Stimulated activated CD8-positive, alpha-beta memory T cell treated with anti-CD3 and anti-CD28 coated beads, Interleukin-15, amount 100 ng/mL, for 4 hours (primary cell): Measurements from ENCODE around the gene PHF23.

ENCODE experiments used
- DNase-seq, 2 donors: peaks; one replicate each; pipeline ENCODE4 v3.0.0-alpha.2; 2020; ENCODE audit warnings: low read depth in 2 of 2

PHF23 gene

DNA sequence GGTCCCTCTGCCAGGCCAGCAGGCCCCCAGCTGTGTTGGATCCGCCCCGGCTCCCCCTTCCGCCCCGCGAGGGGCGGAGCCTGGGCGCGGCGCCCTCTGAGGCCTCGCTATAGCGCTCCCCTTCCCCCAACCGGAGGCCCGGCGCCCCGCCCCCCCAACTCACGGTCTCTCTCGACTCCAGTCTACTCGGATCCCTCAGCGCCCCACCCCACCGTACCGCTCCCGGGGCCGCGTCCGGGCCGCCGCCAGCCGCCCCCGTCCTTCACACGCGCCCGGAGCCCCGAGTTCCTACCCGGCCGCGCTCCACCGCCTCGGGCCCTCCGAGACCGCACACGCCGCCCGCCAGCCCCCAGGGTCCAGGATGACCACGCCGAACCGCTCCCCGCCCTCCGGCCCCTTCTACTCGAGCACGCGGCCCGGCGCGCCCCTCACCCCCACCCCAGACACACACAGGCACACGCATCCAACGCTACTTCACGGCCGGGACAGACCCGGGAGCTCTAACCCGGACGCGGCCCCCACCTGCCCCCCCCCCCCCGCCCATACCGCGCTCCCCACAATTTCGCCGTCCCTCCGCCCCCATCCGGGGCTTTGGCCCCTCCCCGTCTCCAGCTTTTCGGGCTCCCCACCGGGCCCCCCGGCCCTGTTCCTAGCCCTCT lies 1.4 kb downstream of the PHF23 start:
- DNase-seq = peak; percentile 74 to 75

DNA sequence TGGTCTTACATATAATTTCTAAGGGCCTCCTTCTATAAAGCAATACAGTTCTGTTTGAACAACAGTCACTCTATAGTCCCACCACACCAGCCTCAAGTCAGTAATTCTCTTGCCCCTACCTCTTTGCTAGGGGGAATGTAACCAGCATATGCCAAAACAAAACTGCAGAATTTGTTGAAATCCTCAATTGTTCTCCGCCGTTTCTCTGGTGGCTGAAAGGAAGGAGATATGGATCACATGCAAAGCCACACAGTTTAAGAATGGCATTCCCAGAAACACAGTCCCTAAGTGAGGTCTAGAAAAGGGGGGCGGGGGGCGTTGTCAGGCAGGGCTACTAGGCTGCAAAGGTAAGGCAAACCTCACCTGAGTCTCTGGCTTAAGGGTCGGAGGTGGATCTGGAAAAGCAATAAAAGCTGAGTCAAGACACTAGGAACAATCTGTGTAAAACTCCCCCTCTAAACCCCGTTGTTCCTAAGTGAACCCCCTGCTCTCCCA lies 1.9 kb downstream of the PHF23 start:
- no peak for DNase-seq

DNA sequence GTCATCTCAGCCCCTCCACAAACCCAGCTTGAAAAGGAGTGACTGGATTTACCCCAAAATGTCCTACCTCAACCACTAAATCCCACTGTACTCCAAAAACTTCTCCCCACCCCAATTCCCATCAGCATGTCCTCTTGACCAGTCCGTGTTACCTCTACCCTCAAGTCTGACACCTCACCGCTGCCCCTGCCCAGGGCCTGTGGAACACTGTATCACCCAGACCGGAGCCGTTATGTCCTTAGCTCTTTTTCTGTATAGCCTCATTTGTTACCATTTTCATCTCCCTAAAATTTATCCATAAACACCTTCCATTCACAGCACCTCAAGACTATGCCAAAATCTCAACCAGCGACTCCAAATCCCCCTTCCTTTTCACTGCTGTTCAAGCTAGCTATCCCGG lies 2.4 kb downstream of the PHF23 start:
- DNase-seq = no peak

DNA sequence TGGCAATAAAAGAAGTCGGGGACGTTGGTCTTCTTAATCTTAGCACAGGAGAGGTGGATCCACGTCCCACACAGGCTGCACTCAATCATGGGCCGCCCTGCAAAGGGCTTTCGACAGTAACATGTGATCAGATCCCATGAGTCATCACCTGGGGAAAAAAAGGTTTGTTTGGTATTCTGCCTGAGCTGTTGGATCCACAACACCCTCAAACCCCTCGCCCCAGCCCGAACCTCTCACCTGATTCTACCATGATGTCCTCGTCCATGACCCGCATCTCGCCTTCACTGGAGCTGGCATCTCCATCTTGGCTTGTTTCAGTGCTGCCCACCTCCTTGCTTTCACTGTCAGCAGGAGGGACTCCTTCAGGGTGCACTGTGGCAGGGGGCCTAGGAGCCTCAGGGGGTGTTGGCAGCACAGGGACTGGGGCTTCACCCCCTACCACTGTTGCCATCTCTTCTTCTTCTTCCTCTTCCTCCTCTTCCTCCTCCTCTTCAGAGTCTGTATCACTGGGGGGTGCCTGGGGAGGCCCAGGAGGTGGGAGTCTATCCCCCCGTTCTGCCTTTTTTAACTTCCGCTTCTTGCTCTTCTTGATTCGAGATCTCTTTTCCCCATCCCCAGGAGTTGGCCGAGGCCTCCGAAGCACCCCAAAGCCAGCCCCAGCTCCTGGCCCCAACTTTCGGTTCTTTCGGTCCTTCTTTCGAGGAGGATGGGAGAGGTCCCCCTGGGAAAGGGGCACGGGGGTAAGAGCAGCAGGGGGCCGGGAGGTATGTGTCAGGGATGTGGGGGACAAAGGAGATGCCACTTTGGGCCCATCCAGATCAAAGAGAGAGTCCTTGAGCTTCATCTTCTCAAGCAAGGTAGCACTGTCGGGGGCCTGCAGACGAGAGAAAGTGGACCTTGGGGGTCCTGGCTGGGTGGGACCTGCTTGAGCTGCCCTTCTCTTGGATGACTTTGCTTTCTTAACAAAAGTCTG lies 3.3 kb downstream of the PHF23 start:
- DNase-seq = no peak

DNA sequence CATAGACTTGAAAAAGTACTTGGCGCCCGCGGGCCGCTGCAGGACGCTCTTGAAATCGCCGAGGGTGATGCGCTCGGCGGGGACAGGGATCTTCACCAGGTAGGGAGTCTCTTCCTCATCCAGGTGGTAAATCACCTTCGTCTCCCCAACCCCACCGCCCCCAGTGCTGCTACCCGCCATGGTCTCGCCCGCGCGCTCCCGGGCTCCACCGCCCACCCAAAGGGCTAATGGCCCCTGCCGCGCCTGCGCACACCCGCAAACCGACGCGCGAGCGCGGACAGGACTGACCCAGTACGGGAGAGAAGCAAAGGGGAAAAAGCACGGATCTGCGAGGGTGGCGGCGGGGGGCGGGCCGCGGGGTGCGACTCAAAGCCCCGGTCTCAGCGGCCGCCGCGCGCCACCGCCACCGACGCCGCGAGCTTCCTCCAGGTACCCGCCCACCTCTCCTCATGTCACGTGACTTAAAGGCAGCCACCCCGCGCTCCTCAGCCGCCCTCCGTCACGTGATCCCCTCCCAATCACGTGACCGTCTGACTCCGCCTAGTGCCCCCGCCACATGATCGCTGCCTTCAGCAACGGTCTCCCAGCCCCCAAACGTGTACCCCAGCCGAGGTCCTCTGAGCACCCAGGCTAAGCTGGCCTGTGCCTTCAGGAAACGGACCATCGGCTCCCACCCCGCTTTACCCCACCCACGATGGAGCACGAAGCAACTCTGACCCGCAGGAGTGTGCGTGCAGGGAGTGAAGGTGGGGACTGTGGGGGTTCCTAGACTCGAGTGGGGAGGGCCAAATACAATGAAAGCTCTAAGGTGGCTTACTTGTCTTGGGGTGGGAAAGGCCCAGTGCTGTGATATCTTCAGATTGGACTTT lies 4.9 kb downstream of the PHF23 start, which contains the start of gene DVL2:
TSS of gene DVL2 (minus strand) at position 435 of the 869 bp plus-strand sequence. CDS start at position 180, 255 bp downstream.
- DNase-seq = peak; percentile 90 to 92

DNA sequence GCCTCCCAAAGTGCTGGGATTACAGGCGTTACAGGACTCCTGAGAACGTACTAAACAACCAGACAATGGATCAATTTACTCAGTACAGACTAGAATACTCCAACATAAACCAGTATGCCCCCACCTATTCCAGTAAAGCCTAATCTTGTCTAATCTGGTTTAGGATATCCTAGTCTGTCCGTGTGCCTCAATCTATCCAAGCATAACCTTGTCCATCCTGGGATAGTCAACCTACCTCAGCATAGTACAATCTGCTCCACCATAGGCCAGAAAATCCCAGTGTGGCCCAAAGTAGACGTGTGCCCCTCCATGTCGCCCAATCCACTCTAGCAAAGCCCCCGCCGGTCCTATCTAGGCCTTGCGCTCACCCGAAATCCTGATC lies 5.6 kb downstream of the PHF23 start:
- DNase-seq = no peak

DNA sequence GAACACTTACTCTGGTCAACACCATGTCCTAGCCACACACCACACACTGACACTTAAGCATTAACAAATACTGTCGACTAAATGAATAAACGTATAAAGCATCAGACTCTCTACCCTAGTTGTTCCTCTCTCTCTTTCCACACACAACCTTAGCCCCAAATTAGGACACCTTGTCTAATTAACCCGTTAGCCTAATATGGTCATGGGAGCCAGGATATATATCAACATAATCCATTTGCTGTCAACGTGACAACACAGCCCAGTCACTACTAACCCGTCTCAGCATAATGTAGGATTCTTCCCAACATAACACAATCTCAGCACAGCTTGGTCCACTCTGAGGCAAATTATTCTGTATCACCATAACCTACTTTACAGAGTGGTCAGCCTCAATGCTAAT lies 7.1 kb downstream of the PHF23 start:
- no peak for DNase-seq

DNA sequence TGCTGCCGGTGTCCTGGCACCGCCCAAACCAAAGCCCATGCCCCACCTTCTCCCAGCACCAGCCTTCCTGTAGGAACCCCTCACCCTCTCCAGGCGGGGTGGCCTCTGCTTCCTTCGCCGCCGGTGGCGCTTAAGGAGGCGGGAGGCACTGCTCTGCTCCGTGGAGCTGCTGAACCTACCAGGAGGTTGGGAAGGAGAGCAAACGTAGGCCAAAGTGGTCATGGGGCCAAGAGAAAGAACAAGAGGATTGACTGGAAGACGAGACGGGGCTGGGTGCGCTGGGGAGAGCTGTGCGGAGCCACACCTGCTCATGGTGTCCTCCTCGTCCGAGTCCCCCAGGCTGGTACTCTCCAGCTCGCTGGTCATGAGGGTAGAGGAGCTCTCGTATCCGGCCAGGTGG lies 9.8 kb downstream of the PHF23 start:
- DNase-seq = no peak

DNA sequence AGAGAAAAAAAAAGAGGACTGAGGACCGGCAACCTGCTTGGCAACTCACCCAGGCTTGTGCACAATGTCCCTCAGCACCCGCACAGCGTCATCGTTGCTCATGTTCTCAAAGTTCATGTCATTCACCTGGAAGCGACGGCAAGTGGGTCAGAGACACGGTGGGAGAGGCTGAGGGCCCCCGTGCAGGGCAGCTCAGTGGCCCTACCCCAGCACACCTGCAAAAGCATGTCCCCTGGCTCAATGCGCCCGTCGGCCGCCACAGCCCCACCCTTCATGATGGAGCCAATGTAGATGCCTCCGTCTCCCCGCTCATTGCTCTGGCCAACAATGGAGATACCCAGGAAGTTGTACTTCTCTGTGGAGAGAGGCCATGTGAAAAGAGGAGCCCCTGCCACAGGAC lies 10.3 kb downstream of the PHF23 start:
- no peak for DNase-seq

DNA sequence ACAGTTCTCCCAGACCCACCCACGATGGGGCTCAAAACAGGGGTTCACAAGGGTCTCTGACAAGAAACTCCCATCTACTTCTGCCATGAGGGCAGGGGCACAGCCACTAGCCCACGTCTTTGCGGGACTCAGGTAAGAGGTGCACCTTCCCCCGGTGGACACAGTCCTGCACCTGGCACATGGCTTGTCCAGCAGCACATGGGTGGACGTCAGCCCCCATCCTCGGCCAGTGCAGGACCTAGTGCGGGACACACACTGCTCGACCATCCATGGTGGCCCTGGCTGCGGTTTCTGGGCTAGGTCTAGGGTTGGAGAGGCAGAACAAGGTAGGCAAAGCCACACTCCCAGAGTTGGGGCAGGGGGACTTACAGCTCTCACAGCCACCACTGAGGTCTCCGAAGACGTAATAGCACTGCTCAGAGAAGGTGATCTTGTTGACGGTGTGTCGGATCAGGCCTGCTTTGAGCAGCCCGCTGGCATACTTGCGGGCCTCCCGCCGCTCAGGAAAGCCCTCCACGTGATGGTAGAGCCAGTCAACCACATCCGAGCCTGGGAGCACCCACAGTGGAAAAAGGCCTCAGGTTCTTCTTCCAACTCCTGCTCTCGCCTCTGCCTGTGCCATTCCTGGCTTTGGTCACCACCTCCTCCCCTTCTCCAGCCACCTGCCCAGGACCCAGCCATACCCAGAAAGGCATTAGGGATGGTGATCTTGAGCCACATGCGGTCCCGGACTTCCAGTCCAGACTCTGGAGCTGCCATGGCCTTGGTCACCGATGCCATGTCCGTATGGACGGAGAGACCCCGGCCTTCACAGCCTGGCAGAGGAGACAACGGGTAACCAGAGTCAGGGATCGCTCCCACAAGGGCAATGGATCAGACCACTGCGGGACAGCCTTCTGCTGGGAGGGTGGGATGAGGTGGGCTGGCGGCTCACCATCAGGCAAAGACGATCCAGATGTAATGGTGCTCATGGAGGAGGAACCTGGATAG lies 12.2 kb downstream of the PHF23 start:
- DNase-seq = no peak

DNA sequence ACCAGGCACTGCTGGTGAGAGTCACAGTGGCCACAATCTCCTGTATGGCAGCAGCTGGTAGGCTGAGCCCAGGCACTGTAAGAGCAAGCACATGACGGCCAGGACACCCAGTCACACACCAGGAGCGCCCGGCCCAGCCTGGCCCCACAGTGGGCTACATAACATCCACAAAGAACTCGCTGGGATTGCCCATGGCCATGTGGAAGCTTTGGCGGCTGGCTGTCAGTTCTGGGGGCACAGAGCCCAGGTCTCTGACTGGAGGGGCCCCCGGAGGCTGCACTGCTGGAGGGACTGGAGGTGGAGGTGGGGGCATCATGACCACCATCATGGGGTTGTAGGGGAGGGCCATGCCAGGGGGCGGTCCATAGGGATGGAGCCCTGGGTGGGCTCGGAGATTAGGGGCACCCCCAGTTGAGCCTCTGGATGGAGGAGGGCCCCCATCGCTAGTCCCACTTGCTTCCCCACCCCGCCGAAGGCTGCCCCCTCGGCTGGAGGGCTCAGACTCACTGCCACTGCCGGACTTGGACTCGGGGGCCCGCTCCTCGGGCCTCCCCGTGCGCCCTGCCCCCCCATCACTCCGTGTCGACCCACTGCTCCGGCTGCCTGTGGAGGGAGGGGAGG lies 13.4 kb downstream of the PHF23 start:
- DNase-seq = no peak

DNA sequence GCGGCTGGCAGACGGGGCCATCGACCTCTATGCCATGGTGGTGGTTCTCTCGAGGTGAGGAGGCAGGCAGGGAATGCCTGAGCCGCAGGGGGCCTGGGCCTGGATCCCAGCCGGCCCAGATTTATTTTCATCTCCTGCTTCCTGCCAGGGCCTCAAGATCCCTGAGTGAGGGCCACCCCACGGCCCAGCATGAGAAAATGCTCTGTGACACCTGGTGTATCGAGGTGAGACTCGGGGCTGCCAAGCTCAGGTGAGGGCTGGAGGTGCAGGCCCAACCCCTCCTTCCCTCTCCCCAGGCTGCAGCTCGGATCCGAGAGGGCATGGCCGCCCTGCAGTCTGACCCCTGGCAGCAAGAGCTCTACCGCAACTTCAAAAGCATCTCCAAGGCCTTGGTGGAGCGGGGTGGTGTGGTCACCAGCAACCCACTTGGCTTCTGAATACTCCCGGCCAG lies 14.6 kb downstream of the PHF23 start:
- no peak for DNase-seq

DNA sequence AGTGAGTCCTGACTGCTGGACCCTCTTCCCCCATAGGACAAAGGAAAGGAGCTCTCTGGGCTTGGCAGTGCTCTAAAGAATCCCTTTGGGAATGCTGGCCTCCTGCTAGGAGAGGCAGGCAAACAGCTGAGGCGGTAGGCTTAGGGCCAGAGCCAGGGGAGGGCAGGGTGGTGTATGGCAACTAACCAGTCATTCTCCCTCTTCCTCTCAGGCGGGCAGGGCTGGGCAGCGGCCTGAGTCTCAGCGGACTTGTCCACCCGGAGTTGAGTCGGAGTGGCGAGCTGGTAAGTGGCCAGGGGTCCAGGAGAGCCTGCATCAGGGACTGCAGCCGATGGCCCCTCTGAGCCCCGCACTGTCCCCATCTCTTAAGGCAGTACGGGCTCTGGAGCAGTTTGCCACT lies 15.1 kb downstream of the PHF23 start:
- DNase-seq = no peak

DNA sequence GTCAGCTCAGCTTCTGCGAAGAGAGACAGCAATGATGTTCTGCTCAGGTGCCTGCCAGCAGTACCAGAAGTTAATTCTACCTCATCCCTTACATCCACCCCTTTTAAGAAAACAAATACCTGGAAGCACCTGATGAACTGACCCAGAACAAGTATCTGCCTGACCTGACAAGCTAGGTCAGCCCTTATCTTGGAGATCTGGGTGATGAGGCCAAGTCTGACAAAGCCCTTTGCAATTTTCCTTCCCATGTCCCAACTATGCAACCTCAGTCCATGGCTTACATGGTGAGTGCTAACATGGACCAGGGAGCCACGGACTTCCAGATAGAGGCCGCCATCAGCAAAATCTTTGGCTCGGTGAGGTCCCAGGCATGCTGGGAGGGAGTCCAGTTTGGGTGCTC lies 15.9 kb downstream of the PHF23 start:
- DNase-seq = no peak

DNA sequence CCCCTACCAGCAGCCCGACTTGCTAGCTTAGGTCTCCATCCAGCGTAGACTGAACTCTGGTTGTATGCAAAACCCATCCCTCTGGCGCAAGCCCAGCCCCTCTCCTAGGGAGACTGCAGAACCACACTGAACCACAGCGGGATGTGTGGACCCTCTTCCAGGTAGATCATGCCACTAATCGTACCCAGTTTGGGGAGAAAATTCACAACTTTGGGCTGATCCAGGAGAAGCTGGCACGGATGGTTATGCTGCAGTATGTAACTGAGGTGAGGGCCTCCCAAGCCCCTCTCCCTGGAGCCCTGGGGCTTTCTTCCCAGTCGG lies 16.3 kb downstream of the PHF23 start:
- DNase-seq = no peak

DNA sequence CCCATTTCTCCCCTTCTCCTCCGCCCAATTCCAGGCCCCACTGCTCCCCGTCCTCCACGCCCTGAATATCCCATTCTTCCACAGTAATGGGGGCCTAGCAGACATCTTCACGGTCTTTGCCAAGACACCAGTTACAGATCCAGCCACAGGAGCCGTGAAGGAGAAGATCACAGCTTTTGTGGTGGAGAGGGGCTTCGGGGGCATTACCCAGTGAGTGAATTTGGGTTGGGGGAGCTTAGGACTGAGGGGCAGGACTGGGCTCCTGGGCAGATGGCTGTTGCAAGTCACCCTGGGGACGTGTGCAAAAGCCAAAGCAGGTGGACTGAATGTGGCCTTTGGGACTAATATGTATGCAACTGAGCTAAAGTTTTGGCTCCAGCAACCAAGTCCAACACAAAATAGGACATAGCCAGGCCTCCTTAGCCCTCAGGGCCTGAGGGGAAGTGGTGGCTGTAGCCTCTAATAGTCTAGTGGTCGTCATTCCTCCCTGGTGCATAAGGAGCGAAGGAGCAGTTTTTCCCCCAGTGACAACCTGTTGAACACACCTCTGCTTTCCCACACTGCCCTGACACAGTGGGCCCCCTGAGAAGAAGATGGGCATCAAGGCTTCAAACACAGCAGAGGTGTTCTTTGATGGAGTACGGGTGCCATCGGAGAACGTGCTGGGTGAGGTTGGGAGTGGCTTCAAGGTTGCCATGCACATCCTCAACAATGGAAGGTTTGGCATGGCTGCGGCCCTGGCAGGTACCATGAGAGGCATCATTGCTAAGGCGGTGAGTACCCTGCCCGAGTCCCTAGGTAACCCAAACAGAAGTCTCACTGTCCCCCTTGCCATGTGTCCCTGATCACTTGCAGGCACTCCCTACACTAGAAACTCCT lies 16.9 kb downstream of the PHF23 start:
- DNase-seq = no peak

DNA sequence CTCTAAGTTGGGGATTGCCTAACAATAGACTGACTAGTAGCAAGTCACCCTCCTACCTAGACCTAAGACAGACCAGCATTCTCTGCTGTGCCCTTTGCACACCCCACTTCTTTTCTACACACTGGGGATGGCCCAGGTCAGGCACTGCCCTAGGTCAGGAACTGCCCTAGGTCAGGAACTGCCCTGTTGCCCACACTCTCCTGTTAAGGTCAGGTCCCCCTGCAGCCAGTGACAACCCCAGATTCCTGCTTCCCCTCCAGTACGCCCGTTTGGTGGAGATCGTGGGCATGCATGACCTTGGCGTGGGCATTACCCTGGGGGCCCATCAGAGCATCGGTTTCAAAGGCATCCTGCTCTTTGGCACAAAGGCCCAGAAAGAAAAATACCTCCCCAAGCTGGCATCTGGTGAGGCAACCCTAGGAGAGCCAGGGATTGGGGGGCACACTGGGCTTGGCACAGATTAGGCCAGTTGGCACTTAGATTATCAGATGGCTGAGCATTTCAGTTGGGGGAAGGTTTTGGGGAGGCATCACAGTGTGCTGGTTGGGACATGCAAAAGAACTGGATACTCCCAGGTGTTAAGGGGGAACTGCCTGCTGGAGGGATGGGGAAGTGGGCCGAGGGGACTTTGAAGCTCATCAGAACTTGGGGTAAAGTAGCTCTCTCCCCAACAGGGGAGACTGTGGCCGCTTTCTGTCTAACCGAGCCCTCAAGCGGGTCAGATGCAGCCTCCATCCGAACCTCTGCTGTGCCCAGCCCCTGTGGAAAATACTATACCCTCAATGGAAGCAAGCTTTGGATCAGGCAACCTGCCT lies 17.8 kb downstream of the PHF23 start:
- DNase-seq = no peak

DNA sequence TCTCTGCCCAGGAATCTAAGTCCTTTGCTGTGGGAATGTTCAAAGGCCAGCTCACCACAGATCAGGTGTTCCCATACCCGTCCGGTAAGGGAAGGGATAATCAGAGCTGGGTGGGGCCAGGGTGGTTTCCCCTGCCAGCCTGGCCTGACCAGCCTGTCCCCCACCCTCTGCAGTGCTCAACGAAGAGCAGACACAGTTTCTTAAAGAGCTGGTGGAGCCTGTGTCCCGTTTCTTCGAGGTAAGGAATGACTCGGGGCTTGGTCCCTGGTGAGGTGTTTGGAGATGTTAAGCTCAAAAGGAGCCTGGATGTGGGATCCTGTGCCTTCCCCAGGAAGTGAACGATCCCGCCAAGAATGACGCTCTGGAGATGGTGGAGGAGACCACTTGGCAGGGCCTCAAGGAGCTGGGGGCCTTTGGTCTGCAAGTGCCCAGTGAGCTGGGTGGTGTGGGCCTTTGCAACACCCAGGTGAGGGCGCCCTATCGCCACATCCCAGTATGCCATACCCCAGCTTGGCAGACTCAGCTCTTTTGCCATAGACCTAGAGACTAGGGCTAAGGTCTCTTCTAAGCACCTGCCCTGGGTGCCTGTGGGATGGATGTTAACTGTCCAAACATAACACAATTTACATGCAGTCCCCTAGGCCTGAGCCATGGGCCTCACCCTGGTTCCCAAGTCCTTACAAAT lies 18.5 kb downstream of the PHF23 start:
- DNase-seq = peak in 1 of 2 donors; percentile 24
